GM10266 (cell line): ENCODE results near the gene NUMB.
"Not testable (repeated sequence)": the region's sequence is repeated elsewhere in the genome, so short reads cannot be mapped to it uniquely, and the experiment has no call there.

Experiments used
- DNase-seq: peaks from one replicate; pipeline ENCODE4 v3.0.0; 2012; ENCODE audit errors: extremely low spot score
- CTCF ChIP-seq: IDR thresholded peaks from 2 replicates; pipeline ENCODE4 v1.5.1; 2012; ENCODE audit warnings: mild to moderate bottlenecking, low read depth; ENCODE audit not compliant: control insufficient read depth, insufficient read depth; ENCODE audit errors: missing control alignments

NUMB gene

GRCh38 chr14:73359445-73359844, 98.9 kb downstream of the NUMB start:
- DNase-seq: no peak
- TF ChIP-seq CTCF: no peak

GRCh38 chr14:73358187-73358586, 100.2 kb downstream of the NUMB start:
- TF ChIP-seq CTCF: no peak
- no peak for DNase-seq

- not testable (repeated sequence) for DNase-seq
Measured at GRCh38 chr14:73349091-73349490, 109.3 kb downstream of the NUMB start.

- no peak for TF ChIP-seq CTCF
- no peak for DNase-seq
Measured at GRCh38 chr14:73344319-73344718, 114.0 kb downstream of the NUMB start.

GRCh38 chr14:73342670-73343069, 115.7 kb downstream of the NUMB start:
- DNase-seq: no peak
- no peak for TF ChIP-seq CTCF

GRCh38 chr14:73339846-73340595, 118.3 kb downstream of the NUMB start:
- no peak for TF ChIP-seq CTCF
- no peak for DNase-seq

- no peak for TF ChIP-seq CTCF
- no peak for DNase-seq
Measured at GRCh38 chr14:73339206-73339605, 119.1 kb downstream of the NUMB start.

GRCh38 chr14:73338551-73338950, 119.8 kb downstream of the NUMB start:
- DNase-seq: no peak
- no peak for TF ChIP-seq CTCF
